Islet precursor cell (in vitro differentiated cells): ENCODE data around the gene RSAD1.
A peak's percentile ranks its signal among the peaks of the same experiment; 100 is the strongest.

Source experiments
- DNase-seq: peaks from one replicate; pipeline ENCODE4 v3.0.0-alpha.2; 2018

RSAD1 gene

DNA sequence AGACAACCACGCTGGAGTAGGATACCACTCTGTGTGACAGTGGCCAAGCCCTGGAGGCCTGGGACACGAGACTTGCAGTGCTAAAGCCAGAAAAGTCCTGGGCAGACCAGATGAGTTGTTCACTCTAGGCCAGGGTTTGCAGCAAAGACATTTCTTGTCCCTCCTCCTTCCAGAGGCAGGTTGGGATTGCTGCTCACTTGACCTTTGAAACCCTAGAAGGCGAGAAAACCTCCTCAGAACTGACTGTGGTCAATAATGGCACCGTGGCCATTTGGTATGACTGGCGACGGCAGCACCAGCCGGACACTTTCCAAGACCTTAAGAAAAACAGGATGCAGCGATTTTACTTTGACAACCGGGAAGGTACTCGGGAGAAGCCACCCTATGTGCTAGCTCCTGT is 44.1 kb downstream of the RSAD1 start:
- no peak for DNase-seq

DNA sequence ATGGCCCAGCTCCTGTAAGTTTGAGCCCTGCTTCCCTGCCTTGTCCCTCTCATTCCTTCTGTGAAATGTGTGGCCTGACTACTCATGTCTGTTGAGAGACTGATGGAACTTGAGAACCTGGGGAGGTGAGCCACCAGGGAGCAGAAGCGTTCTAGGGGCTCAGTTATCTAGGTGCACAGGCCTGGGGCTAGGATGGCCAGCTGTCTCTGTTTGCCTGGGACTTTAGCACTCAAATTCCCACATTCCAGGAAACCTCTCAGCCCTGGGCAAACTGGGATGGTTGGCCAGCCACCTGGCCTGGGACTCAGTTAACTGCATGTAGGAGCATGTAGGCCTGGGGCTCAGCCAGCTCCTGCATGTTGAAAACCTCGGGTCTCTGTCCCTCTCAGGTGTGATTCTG is 44.5 kb downstream of the RSAD1 start:
- DNase-seq: peak; percentile 89

DNA sequence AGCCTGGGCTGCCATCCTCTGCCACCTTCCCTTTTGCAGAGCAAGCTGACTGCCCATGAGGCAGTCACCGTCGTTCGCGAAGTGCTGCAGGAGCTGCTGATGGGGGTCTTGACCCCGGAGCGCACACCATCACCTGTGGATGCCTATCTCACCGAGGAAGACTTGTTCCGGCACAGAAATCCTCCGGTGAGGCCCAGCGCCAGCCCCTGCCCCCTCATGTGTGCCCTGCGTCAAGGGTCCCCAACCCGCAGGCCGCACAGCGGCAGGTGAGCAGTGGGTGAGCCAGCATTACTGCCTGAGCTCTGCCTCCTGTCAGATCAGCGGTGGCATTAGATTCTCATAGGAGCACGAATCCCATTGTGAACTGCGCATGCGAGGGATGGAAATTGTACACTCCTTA is 46.2 kb downstream of the RSAD1 start:
- no peak for DNase-seq

DNA sequence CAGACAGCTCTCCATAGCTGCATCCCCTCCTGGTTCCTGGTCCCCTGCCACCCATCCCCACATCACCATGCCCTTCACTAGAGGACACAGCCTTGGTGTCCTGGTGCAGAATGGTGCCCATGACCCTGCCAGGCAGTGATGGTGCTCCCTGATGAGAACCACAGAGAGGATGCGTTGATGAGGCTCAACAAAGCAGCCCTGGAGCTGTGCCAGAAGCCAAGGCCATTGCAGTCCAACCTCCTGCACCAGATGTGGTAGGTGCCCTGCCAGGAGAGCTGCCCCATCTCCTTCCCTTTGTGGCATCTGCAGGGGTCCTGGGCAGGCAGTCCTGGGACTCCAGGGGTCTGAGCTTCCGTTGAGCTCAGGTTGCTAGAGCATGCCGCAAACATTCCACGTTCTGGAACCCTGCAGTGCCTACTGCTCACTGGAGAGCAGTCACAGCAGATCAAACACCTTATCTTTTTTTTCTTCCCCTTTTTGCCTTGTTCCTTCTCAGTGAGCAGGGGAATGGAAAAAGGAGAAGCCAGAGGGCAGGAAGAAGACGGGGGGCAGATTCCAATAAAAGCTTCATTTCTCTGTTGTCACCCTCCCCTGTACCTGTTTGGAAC is 48.6 kb downstream of the RSAD1 start:
- no peak for DNase-seq

DNA sequence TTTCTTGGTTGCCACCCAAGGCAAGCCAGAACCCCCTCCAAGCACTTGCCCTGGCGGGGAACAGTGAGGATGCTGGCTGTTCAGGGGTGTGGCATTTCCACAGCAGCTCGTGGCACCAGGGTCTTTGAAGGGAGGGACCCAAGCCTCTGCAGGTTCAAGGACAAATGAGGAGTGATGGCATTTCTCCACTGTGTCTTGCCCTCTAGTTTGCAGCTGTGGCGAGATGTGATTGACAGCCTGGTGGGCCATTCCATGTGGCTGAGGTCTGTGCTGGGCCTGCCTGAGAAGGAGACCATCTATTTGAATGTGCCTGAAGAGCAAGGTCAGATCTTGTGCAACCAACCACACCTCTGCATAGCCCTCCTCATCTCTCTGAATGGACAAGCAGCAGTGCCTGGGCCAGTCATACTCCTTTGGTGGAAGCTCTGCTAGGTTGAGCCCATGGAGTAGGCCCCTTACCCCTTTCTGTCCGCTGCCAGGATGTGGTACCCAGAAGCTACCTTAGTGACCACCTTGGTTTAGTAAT is 49.4 kb downstream of the RSAD1 start:
- DNase-seq: no peak

DNA sequence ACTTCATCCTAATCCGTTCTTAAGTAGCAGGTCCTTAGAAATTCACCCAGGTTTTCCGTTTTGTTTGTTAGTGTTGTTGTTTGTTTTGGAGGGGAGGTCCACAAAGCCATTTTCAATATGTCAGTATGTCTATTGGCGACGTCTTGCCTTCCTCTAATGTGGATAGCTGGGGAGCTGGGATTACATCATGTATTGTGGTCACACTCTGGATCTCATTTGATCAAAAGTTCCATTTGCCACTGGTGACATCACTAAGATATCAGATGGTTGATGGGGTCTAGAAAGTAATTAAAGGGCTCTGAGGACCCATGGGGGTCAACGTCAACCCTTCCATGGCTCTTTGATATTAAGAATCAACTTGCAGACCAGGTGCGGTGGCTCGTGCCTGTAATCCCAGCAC is 51.2 kb downstream of the RSAD1 start:
- DNase-seq: no peak

DNA sequence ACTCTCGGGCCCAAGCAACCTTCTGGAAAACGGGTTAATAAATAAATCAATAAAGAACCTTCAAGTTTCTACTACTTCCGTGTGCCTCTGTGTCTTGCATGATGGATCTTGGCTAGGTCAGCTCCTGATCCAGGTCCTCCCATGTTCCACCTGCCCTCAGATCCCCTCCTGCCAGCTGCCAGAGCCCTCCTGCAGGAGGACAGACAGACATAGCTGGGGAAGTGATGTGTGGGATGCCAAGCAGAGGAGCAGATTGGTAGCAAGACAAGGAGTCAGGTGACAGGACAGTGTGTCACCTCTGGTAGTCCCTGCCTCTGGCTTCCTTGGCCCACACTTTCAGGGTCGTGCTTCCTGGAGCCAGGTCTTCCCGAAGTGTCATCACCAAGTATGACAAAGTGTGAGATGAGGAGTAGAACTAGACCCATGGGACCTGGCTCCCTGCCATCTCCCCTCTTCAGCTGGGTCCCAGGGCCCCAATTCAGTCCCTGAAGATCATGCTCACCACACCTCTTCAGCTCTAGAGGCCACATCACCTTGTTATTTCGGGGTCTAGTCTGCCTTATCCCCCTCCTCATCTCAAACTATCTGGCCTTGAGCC is 52.9 kb downstream of the RSAD1 start:
- DNase-seq: no peak

DNA sequence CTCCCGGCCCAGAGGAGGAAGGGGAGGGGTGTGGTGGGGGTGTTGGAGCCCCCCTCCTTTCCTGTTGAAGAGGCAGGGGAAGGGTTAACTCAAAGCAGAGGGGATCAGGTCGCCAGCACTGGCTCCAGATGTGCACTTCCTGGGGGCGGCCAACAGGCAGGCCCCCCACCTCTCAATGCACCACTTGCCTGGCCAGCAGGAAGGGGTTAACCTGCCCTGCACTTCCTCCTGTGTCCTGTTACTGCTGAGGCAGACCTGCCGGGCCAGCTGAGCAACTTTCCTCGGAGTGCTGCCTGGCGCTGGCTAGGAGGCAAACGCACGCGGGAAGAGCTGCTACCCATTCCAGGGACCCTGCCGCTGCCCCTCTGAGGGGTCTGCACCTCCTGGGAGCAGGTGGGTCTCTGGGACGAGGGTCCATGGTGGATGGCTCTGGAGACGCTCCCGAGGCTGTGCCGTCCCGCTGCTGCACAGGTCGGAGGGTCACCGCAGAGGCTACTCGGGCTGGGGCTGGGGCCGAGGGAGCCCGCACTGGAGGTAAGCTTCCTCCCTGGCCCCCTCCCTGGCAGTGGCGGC is 53.9 kb downstream of the RSAD1 start, which contains the start of gene EPN3:
EPN3 (plus strand) TSS at position 284 of the 573 bp plus-strand sequence. CDS start 3,822 bp downstream, outside the sequence.
- DNase-seq: peak; percentile 92

DNA sequence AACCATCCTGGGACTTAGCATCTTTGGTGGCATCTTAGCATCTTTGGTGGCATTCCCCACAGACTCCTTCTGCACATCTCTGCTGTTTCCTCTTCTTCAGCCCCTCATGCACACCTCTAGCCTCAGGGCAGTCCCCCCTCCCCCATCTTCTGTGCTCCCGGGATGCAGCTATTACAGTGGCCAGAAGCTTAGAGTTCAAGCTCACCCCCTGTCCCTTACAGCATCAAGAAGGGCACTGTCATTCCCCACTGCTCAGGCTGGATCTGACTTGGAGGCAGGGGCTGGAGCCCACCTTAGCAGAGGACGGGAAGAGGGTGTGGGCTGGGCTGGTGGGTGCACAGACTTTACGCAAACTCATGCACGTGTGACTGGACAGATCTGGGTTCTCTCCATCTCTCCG is 54.5 kb downstream of the RSAD1 start:
- no peak for DNase-seq

DNA sequence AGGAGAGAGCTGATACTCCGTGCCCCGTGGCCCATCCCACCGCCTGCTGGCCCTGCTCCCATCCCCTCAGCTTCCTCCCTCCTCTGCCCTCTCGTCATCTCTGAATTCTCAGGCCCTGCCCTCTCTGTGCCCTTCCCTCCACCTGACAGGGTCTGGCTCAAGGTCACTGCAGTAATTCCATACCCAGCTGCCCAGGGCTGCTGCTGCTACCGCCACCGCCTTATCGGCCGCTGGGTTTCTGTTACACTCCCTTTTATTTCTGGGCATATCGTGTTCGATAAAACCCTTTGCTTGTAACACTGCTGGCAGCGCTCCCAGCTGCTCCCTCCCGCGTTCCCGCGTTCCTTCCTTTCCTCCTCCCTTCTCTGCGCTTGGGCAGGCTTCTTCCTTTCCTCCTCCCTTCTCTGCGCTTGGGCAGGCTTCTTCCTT is 55.1 kb downstream of the RSAD1 start:
- no peak for DNase-seq

DNA sequence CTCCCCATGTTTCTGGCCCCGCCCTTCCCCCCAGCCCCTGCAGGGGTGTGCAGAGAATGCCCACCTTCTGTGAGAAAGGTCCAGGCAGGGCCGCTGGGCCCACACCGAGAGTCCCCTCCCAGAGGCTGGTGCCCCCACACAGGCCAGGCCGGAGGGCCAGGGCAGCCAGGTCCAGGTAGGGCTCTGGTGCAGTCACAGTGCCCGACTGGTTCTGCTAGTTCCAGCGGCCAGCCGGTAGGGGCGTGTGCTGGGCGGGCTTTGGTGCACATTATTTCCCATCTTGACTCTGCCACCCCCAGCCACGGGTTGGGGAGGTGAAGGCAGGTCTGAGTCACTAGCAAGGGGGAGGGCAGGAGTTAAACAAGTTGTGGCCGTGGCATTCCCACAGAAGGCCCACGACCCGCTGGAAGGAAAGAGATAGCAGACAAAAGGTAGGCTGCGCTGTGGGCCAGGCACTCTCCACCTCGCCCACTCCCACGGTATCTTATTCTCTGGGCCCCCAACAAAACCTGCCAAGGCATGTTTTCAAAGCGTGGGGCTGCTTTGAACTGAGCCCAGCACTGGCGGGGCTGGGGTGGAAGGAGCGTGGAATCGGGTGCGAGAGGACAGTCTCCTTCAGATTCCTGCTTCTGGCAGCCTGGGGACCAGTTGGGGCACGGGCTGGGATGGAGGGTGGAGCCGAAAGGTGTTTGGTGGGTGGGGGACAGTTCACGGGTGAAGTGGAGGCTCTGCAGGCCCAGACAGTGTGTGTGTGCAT is 55.7 kb downstream of the RSAD1 start:
- DNase-seq: peak; percentile 88

DNA sequence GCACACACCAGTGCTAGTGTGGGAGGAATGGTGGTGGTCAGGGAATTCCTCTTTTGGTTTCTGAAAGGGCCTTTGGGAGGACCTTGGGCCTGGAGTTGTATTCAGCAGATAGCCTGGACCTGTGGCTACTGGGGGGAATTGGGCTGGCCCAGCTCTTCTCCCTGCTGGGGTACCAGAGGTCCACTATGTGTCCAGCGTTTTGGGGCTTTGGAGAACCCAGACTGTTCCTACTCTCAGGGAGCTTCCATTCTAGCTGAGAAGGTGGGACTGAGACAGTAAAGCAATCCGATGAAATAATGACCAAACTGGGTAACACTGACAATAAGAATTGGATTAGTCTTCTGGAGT is 56.3 kb downstream of the RSAD1 start:
- DNase-seq: no peak

DNA sequence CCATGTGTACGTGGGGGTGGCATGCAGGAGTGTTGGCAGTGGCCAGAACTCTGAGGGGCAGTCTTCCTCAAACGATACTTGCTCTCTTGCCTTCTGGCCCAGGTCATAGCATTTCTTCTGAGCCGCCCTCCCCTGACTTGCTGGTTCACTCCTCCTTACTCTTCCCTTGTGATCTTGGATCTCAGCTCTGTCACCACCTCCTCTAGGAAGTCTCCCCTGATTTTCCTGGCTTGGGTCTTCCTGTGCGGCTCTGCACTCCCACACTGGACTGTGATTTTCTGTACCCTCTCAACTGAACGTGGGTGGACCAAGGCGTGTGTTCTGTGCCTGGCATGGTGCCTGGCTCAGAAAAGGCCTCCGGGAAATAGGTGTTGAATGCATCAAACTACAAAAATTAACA is 56.7 kb downstream of the RSAD1 start:
- no peak for DNase-seq
